Germinal center (tissue), 1 donor: ENCODE data around the gene ANKFY1.

ENCODE experiments used
- DNase-seq: peaks from one replicate; pipeline ENCODE4 v3.0.0; 2012; ENCODE audit warnings: mixed read lengths, low spot score

ANKFY1 gene

GRCh38 chr17:4118015-4118743 lies 145.6 kb downstream of the ANKFY1 start:
- DNase-seq: no peak

- DNase-seq: no peak
These were observed 147.3 kb downstream of the ANKFY1 start for GRCh38 chr17:4116516-4116915.
